Right lung (tissue), 5 donors: ENCODE results near the gene MDN1. TPM values are rescaled to one million over a fixed set of nuclear protein-coding genes. Genes with fewer than 3 reads are reported as not detected.
"Not testable (repeated sequence)": the region's sequence is repeated elsewhere in the genome, so short reads cannot be mapped to it uniquely, and the experiment has no call there.

Experiments used
- DNase-seq, 2 donors: peaks; one replicate each; pipeline ENCODE4 v3.0.0-alpha.2; 2013
- polyA plus RNA-seq, 5 donors: library from polyadenylated mRNA; unstranded; fragments of 120-200 nt; gene quantifications; one replicate each; pipeline versions ENCODE4 v1.2.1 to v1.2.3, GENCODE V29; 2013; ENCODE audit warnings: inconsistent platforms in 1 of 5, low replicate concordance in 1 of 5; ENCODE audit not compliant: insufficient read length in 5 of 5, insufficient read depth in 1 of 5

The MDN1 gene
- polyA plus RNA-seq, 5 donors = 31.0 to 43.9 (median 36.1) TPM

- no peak for DNase-seq
Measured at GRCh38 chr6:89776583-89777233, 42.9 kb downstream of the MDN1 start.

GRCh38 chr6:89775150-89775549 is 44.4 kb downstream of the MDN1 start:
- DNase-seq = no peak

- DNase-seq = no peak
Measured at GRCh38 chr6:89769572-89769971, 50.0 kb downstream of the MDN1 start.

- DNase-seq = no peak
Measured at GRCh38 chr6:89768324-89768723, 51.3 kb downstream of the MDN1 start.

GRCh38 chr6:89763550-89763949 is 56.0 kb downstream of the MDN1 start:
- no peak for DNase-seq

- peak in 1 of 2 donors; percentile 6 for DNase-seq
Measured at GRCh38 chr6:89758830-89759229, 60.8 kb downstream of the MDN1 start.

GRCh38 chr6:89750338-89750737 is 69.3 kb downstream of the MDN1 start:
- DNase-seq = no peak

- no peak for DNase-seq
Measured at GRCh38 chr6:89749918-89750317, 69.7 kb downstream of the MDN1 start.

GRCh38 chr6:89745716-89746115 is 73.9 kb downstream of the MDN1 start:
- DNase-seq = no peak

- DNase-seq = no peak
Measured at GRCh38 chr6:89745096-89745495, 74.5 kb downstream of the MDN1 start.

GRCh38 chr6:89736893-89737292 is 82.7 kb downstream of the MDN1 start:
- no peak for DNase-seq

- no peak for DNase-seq
Measured at GRCh38 chr6:89734526-89734925, 85.1 kb downstream of the MDN1 start.

GRCh38 chr6:89731924-89732567 is 87.5 kb downstream of the MDN1 start:
- DNase-seq = peak; percentile 27 to 28

GRCh38 chr6:89731262-89731661 is 88.3 kb downstream of the MDN1 start:
- DNase-seq = not testable (repeated sequence)

GRCh38 chr6:89729818-89730217 is 89.8 kb downstream of the MDN1 start:
- no peak for DNase-seq

GRCh38 chr6:89727501-89727900 is 92.1 kb downstream of the MDN1 start:
- DNase-seq = no peak

- no peak for DNase-seq
Measured at GRCh38 chr6:89724981-89725380, 94.6 kb downstream of the MDN1 start.

GRCh38 chr6:89723046-89723445 is 96.5 kb downstream of the MDN1 start:
- DNase-seq = no peak

- no peak for DNase-seq
Measured at GRCh38 chr6:89716532-89716931, 103.1 kb downstream of the MDN1 start.

- no peak for DNase-seq
Measured at GRCh38 chr6:89711801-89712200, 107.8 kb downstream of the MDN1 start.

- DNase-seq = no peak
Measured at GRCh38 chr6:89708316-89708715, 111.3 kb downstream of the MDN1 start.

GRCh38 chr6:89707766-89708165 is 111.8 kb downstream of the MDN1 start:
- DNase-seq = no peak

GRCh38 chr6:89706121-89706520 is 113.5 kb downstream of the MDN1 start:
- DNase-seq = no peak

GRCh38 chr6:89703292-89703691 is 116.3 kb downstream of the MDN1 start:
- no peak for DNase-seq
